ENCODE results near the gene CPA4. TPM values are rescaled to one million over a fixed set of nuclear protein-coding genes. Genes with fewer than 3 reads are reported as not detected.
"Not testable (repeated sequence)": the region's sequence is repeated elsewhere in the genome, so short reads cannot be mapped to it uniquely, and the experiment has no call there.

Gene CPA4, protein sequence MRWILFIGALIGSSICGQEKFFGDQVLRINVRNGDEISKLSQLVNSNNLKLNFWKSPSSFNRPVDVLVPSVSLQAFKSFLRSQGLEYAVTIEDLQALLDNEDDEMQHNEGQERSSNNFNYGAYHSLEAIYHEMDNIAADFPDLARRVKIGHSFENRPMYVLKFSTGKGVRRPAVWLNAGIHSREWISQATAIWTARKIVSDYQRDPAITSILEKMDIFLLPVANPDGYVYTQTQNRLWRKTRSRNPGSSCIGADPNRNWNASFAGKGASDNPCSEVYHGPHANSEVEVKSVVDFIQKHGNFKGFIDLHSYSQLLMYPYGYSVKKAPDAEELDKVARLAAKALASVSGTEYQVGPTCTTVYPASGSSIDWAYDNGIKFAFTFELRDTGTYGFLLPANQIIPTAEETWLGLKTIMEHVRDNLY
- total RNA-seq (under 1 TPM in 1 of 2 donors, not detected in 1; 0.05 TPM), polyA plus RNA-seq (under 1 TPM in 1 of 2 donors, not detected in 1; 0.03 TPM)

DNA sequence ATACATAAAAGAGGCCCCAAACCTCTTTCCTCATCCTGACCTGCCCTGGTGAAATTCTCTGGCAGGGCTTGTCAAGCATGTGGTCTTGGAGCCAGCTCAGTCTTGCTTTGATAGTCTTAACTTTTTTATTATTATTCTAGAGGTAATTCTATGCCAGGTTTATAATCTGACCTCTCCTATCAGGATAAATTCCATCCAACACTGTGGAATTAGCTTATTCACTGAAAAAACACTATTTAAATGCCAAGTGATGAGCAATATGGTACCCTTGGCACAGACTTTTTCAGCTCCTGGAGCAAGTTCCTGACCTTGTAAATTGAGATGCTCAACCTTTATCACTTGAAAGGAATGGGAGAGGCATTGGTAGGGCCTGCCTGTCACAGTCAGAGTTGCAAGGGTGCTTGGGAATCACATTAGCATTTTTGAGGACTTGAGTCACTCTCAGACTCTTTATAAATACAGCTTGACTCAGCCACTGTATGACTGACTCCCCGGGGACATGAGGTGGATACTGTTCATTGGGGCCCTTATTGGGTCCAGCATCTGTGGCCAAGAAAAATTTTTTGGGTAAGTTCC, at the start of gene CPA4:
TSS of gene CPA4 (plus strand) at position 480 of the 576 bp plus-strand sequence. CDS start at position 500, 20 bp downstream.
- TF ChIP-seq RAD21 (IDR thresholded peaks at IDR 0.05) (no peak), SP1 (IDR thresholded peaks at IDR 0.05) (no peak), HNF4A (conservative IDR thresholded peaks at IDR 0.05) (no peak), FOXA1 (IDR thresholded peaks at IDR 0.05) (no peak)
- Histone ChIP-seq H3K4me3 (ENCODE audit: low read depth in 1 of 3, low read length in 3 of 3) (no peak within 1 kb of the TSS), H3K27me3 (ENCODE audit: control insufficient read depth in 4 of 4, insufficient read depth in 4 of 4, low read length in 3 of 4) (peaks cover 0 to 3% (median 0%) of the 10 kb centered on the region in 4 donors), H3K36me3 (ENCODE audit: control insufficient read depth in 4 of 4, insufficient read depth in 3 of 4, low read depth in 1 of 4, low read length in 3 of 4) (no peaks in the 10 kb centered on the region), H3K4me1 (ENCODE audit: control insufficient read depth in 4 of 4, insufficient read depth in 4 of 4, low read length in 3 of 4) (no peaks in the 10 kb centered on the region), H3K9me3 (ENCODE audit: control insufficient read depth in 4 of 4, low read length in 3 of 4) (peaks cover 0 to 4% (median under 1%) of the 10 kb centered on the region in 4 donors), H3K9ac (ENCODE audit: low read depth in 1 of 2, low read length in 2 of 2) (no peak within 1 kb of the TSS), H3K27ac (ENCODE audit: low read depth in 1 of 2, low read length in 2 of 2) (no peak within 1 kb of the TSS)
- WGBS, result 83% methylated on average over 1 of the region's 1 CpG
- DNase-seq (ENCODE audit: low spot score), result no peak

DNA sequence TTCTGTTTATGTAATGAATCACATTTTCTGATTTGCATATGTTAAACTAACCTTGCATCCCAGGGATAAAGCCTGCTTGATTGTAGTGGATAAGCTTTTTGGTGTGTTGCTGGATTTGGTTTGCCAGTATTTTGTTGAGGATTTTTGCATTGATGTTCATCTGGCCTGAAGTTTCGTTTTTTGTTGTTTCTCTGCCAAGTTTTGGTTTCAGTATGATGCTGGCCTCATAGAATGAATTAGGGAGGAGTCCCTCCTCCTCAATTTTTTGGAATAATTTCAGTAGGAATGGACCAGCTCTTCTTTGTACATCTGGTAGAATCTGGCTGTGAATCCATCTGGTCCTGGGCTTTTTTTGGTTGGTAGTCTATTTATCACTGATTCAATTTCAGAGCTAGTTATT, 49.5 kb upstream of the CPA4 start:
- 10% methylated on average over 1 of the region's 1 CpG for WGBS
- H3K9me3 ChIP-seq (ENCODE audit: control insufficient read depth in 4 of 4, low read length in 3 of 4); H3K27ac ChIP-seq (ENCODE audit: low read depth in 1 of 2, low read length in 2 of 2); H3K9ac ChIP-seq (ENCODE audit: low read depth in 1 of 2, low read length in 2 of 2); H3K4me3 ChIP-seq (ENCODE audit: low read depth in 1 of 3, low read length in 3 of 3); H3K36me3 ChIP-seq (ENCODE audit: control insufficient read depth in 4 of 4, insufficient read depth in 3 of 4, low read depth in 1 of 4, low read length in 3 of 4); DNase-seq (ENCODE audit: low spot score); H3K27me3 ChIP-seq (ENCODE audit: control insufficient read depth in 4 of 4, insufficient read depth in 4 of 4, low read length in 3 of 4); H3K4me1 ChIP-seq (ENCODE audit: control insufficient read depth in 4 of 4, insufficient read depth in 4 of 4, low read length in 3 of 4): not testable (repeated sequence)
- TF ChIP-seq RAD21 (IDR thresholded peaks at IDR 0.05), result peak in 1 of 2 donors; percentile 10

DNA sequence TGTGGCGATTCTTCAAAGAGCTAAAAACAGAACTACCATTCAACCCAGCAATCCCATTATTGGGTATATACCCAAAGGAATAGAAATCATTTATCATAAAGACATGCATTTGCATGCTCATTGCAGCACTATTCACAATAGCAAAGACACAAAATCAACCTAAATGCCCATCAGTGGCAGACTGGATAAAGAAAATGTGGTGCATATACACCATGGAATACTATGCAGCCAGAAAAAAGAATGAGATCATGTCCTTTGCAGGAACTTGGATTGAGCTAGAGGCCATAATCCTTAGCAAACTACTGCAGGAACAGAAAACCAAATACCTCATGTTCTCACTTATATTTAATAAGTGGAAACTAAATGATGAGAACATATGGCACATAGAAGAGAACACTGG, 46.5 kb upstream of the CPA4 start:
- H3K27me3 ChIP-seq (ENCODE audit: control insufficient read depth in 4 of 4, insufficient read depth in 4 of 4, low read length in 3 of 4); H3K36me3 ChIP-seq (ENCODE audit: control insufficient read depth in 4 of 4, insufficient read depth in 3 of 4, low read depth in 1 of 4, low read length in 3 of 4); H3K9me3 ChIP-seq (ENCODE audit: control insufficient read depth in 4 of 4, low read length in 3 of 4); H3K9ac ChIP-seq (ENCODE audit: low read depth in 1 of 2, low read length in 2 of 2); DNase-seq (ENCODE audit: low spot score); H3K4me3 ChIP-seq (ENCODE audit: low read depth in 1 of 3, low read length in 3 of 3); H3K27ac ChIP-seq (ENCODE audit: low read depth in 1 of 2, low read length in 2 of 2); H3K4me1 ChIP-seq (ENCODE audit: control insufficient read depth in 4 of 4, insufficient read depth in 4 of 4, low read length in 3 of 4): not testable (repeated sequence)
- WGBS, result 82% methylated on average over 1 of the region's 1 CpG

DNA sequence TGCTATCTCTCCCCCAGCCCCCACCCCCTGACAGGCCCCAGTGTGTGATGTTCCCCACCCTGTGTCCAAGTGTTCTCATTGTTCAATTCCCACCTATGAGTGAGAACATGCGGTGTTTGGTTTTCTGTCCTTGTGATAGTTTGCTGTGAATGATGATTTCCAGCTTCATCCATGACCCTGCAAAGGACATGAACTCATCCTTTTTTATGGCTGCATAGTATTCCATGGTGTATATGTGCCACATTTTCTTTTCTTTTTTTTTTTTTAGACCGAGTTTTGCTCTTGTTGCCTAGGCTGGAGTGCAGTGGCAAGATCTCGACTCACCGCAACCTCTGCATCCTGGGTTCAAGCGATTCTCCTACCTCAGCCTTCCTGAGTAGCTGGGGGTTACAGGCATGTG, 44.1 kb upstream of the CPA4 start:
- H3K27ac ChIP-seq (ENCODE audit: low read depth in 1 of 2, low read length in 2 of 2); H3K27me3 ChIP-seq (ENCODE audit: control insufficient read depth in 4 of 4, insufficient read depth in 4 of 4, low read length in 3 of 4); H3K9me3 ChIP-seq (ENCODE audit: control insufficient read depth in 4 of 4, low read length in 3 of 4); H3K9ac ChIP-seq (ENCODE audit: low read depth in 1 of 2, low read length in 2 of 2); H3K4me1 ChIP-seq (ENCODE audit: control insufficient read depth in 4 of 4, insufficient read depth in 4 of 4, low read length in 3 of 4); H3K36me3 ChIP-seq (ENCODE audit: control insufficient read depth in 4 of 4, insufficient read depth in 3 of 4, low read depth in 1 of 4, low read length in 3 of 4); H3K4me3 ChIP-seq (ENCODE audit: low read depth in 1 of 3, low read length in 3 of 3); DNase-seq (ENCODE audit: low spot score): not testable (repeated sequence)
- WGBS, result 91% methylated on average over 5 of the region's 5 CpGs

DNA sequence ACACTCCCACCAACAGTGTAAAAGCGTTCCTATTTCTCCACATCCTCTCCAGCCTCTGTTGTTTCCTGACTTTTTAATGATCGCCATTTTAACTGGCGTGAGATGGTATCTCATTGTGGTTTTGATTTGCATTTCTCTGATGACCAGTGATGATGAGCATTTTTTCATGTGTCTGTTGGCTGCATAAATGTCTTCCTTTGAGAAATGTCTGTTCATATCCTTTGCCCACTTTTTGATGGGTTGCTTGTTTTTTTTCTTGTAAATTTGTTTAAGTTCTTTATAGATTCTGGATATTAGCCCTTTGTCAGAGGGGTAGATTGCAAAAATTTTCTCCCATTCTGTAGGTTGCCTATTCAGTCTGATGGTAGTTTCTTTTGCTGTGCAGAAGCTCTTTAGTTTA, 43.3 kb upstream of the CPA4 start:
- H3K27me3 ChIP-seq (ENCODE audit: control insufficient read depth in 4 of 4, insufficient read depth in 4 of 4, low read length in 3 of 4); H3K4me1 ChIP-seq (ENCODE audit: control insufficient read depth in 4 of 4, insufficient read depth in 4 of 4, low read length in 3 of 4); H3K4me3 ChIP-seq (ENCODE audit: low read depth in 1 of 3, low read length in 3 of 3); H3K9ac ChIP-seq (ENCODE audit: low read depth in 1 of 2, low read length in 2 of 2); H3K36me3 ChIP-seq (ENCODE audit: control insufficient read depth in 4 of 4, insufficient read depth in 3 of 4, low read depth in 1 of 4, low read length in 3 of 4); H3K27ac ChIP-seq (ENCODE audit: low read depth in 1 of 2, low read length in 2 of 2); H3K9me3 ChIP-seq (ENCODE audit: control insufficient read depth in 4 of 4, low read length in 3 of 4); DNase-seq (ENCODE audit: low spot score): not testable (repeated sequence)
- WGBS, result 88% methylated on average over 3 of the region's 3 CpGs

Measured in liver (tissue), 9 donors.